ENCODE results near the gene XPNPEP1.

Gene XPNPEP1

GRCh38 chr10:109898666-109899355 lies 24.5 kb downstream of the XPNPEP1 start:
- H3K4me3 ChIP-seq (replicated peaks; ENCODE audit: low read depth, low read length) = no peak overlapping the region
- TF ChIP-seq CTCF (IDR thresholded peaks at IDR 0.05; ENCODE audit: insufficient read depth, low read length, poor library complexity, severe bottlenecking) = no peak
- no peak for DNase-seq (ENCODE audit: extremely low read depth, insufficient read length)
- no peaks in the 10 kb centered on the region for H3K27me3 ChIP-seq (replicated peaks; ENCODE audit: control insufficient read depth, insufficient read depth, low read length)
- H3K36me3 ChIP-seq (ENCODE audit: control insufficient read depth, insufficient read depth, low read length) = peaks cover 10% of the 10 kb centered on the region

- no peak for TF ChIP-seq CTCF (IDR thresholded peaks at IDR 0.05; ENCODE audit: insufficient read depth, low read length, poor library complexity, severe bottlenecking)
- H3K27me3 ChIP-seq (replicated peaks; ENCODE audit: control insufficient read depth, insufficient read depth, low read length) = no peaks in the 10 kb centered on the region
- peaks cover 8% of the 10 kb centered on the region for H3K36me3 ChIP-seq (ENCODE audit: control insufficient read depth, insufficient read depth, low read length)
- H3K4me3 ChIP-seq (replicated peaks; ENCODE audit: low read depth, low read length) = no peak overlapping the region
- DNase-seq (ENCODE audit: extremely low read depth, insufficient read length) = no peak
Observed at GRCh38 chr10:109898007-109898406, 25.3 kb downstream of the XPNPEP1 start.

GRCh38 chr10:109895848-109896247 lies 27.5 kb downstream of the XPNPEP1 start:
- Histone ChIP-seq H3K36me3 (ENCODE audit: control insufficient read depth, insufficient read depth, low read length) (peaks cover 8% of the 10 kb centered on the region), H3K4me3 (replicated peaks; ENCODE audit: low read depth, low read length) (no peak overlapping the region), H3K27me3 (replicated peaks; ENCODE audit: control insufficient read depth, insufficient read depth, low read length) (no peaks in the 10 kb centered on the region)
- TF ChIP-seq CTCF (IDR thresholded peaks at IDR 0.05; ENCODE audit: insufficient read depth, low read length, poor library complexity, severe bottlenecking) = no peak
- no peak for DNase-seq (ENCODE audit: extremely low read depth, insufficient read length)

- H3K27me3 ChIP-seq (replicated peaks; ENCODE audit: control insufficient read depth, insufficient read depth, low read length) = no peaks in the 10 kb centered on the region
- no peak overlapping the region for H3K4me3 ChIP-seq (replicated peaks; ENCODE audit: low read depth, low read length)
- H3K36me3 ChIP-seq (ENCODE audit: control insufficient read depth, insufficient read depth, low read length) = peaks cover 8% of the 10 kb centered on the region
- no peak for DNase-seq (ENCODE audit: extremely low read depth, insufficient read length)
- no peak for TF ChIP-seq CTCF (IDR thresholded peaks at IDR 0.05; ENCODE audit: insufficient read depth, low read length, poor library complexity, severe bottlenecking)
Observed at GRCh38 chr10:109895095-109895818, 28.1 kb downstream of the XPNPEP1 start.

GRCh38 chr10:109894516-109894915 lies 28.8 kb downstream of the XPNPEP1 start:
- H3K27me3 ChIP-seq (replicated peaks; ENCODE audit: control insufficient read depth, insufficient read depth, low read length) = no peaks in the 10 kb centered on the region

More at GRCh38 chr10:109894516-109894915, 28.8 kb downstream of the XPNPEP1 start:
- no peak for DNase-seq (ENCODE audit: extremely low read depth, insufficient read length)
- Histone ChIP-seq H3K36me3 (ENCODE audit: control insufficient read depth, insufficient read depth, low read length) (peaks cover 9% of the 10 kb centered on the region), H3K4me3 (replicated peaks; ENCODE audit: low read depth, low read length) (no peak overlapping the region)
- no peak for TF ChIP-seq CTCF (IDR thresholded peaks at IDR 0.05; ENCODE audit: insufficient read depth, low read length, poor library complexity, severe bottlenecking)
